CD4-positive, alpha-beta memory T cell (primary cell): Measurements from ENCODE around the gene NPNT. TPM values are rescaled to one million over a fixed set of nuclear protein-coding genes. Genes with fewer than 3 reads are reported as not detected.

Experiments
- CTCF ChIA-PET: fragments of 350-600 bp; sonication (Branson Sonifier 250); formaldehyde crosslinking; loops from one replicate; lab custom pipeline; 2021; ENCODE audit warnings: inconsistent platforms; ENCODE audit not compliant: partially characterized antibody; lab: Charles Lee
- POLR2A ChIA-PET: fragments of 350-600 bp; sonication (Branson Sonifier 250); formaldehyde crosslinking; loops from one replicate; lab custom pipeline; 2021; ENCODE audit not compliant: partially characterized antibody; lab: Charles Lee
- DNase-seq, 5 donors: peaks; one replicate each; pipeline versions ENCODE4 v3.0.0 to v3.0.0-alpha.2; 2020 to 2022; ENCODE audit warnings: mixed read lengths in 1 of 5
- H3K27ac ChIP-seq: one replicate; pipeline ENCODE4 v1.7.0; 2013; ENCODE audit warnings: low read depth, low read length
- H3K27me3 ChIP-seq: 2 replicates; pipeline ENCODE4 v1.7.0; 2013; ENCODE audit warnings: mild to moderate bottlenecking, low read length, moderate library complexity; ENCODE audit not compliant: insufficient read depth
- H3K36me3 ChIP-seq: 2 replicates; pipeline ENCODE4 v1.7.0; 2013; ENCODE audit warnings: mild to moderate bottlenecking, low read length, moderate library complexity; ENCODE audit not compliant: insufficient read depth
- H3K4me1 ChIP-seq: 2 replicates; pipeline ENCODE4 v1.7.0; 2013; ENCODE audit warnings: mild to moderate bottlenecking, low read length, moderate library complexity; ENCODE audit not compliant: insufficient read depth
- H3K4me3 ChIP-seq, 2 donors: one replicate each; pipeline ENCODE4 v1.7.0; 2013; ENCODE audit warnings: low read length in 2 of 2, mild to moderate bottlenecking in 1 of 2
- H3K9me3 ChIP-seq, 2 donors: one replicate each; pipeline ENCODE4 v1.7.0; 2013; ENCODE audit warnings: low read length in 2 of 2, control low read depth in 1 of 2; ENCODE audit not compliant: control insufficient read depth in 1 of 2
- H3K27ac Mint-ChIP-seq, 7 donors: one replicate each; pipeline ENCODE4 v1.8.0; 2020 to 2021; ENCODE audit warnings: mixed read lengths in 7 of 7, mild to moderate bottlenecking in 6 of 7, inconsistent platforms in 3 of 7, moderate library complexity in 3 of 7
- H3K27me3 Mint-ChIP-seq, 2 donors: one replicate each; pipeline ENCODE4 v1.8.0; 2020 to 2021; ENCODE audit warnings: mixed read lengths in 2 of 2
- H3K36me3 Mint-ChIP-seq, 2 donors: one replicate each; pipeline ENCODE4 v1.8.0; 2020 to 2021; ENCODE audit warnings: mixed read lengths in 2 of 2, inconsistent platforms in 1 of 2, mild to moderate bottlenecking in 1 of 2
- H3K4me1 Mint-ChIP-seq, 4 donors: one replicate each; pipeline ENCODE4 v1.8.0; 2020 to 2021; ENCODE audit warnings: mixed read lengths in 4 of 4, mild to moderate bottlenecking in 1 of 4
- H3K4me3 Mint-ChIP-seq, 8 donors: one replicate each; pipeline ENCODE4 v1.8.0; 2020 to 2021; ENCODE audit warnings: mixed read lengths in 8 of 8, mild to moderate bottlenecking in 7 of 8, moderate library complexity in 6 of 8, inconsistent platforms in 3 of 8
- H3K9me3 Mint-ChIP-seq, 8 donors: one replicate each; pipeline ENCODE4 v1.8.0; 2020 to 2021; ENCODE audit warnings: mixed read lengths in 8 of 8, mild to moderate bottlenecking in 5 of 8, inconsistent platforms in 3 of 8, moderate library complexity in 1 of 8
- intact Hi-C: fragments of 100-400 bp; cut with micrococcal nuclease; formaldehyde crosslinking; loops from one replicate; pipeline ENCODE4 v1.15.1; 2023
- polyA plus RNA-seq, 2 donors: library from polyadenylated mRNA; unstranded; fragments of 300-500 nt; fragmentation: Illumina TruSeq; gene quantifications; one replicate each; pipeline ENCODE4 v1.2.3, GENCODE V29; 2021
- total RNA-seq, 2 experiments: library from RNA; stranded (reverse); gene quantifications; one replicate each; pipeline ENCODE4 v1.2.3, GENCODE V29; 2021

NPNT gene
- total and polyA plus RNA-seq, 4 experiments from 2014 or later, result not detected

DNA sequence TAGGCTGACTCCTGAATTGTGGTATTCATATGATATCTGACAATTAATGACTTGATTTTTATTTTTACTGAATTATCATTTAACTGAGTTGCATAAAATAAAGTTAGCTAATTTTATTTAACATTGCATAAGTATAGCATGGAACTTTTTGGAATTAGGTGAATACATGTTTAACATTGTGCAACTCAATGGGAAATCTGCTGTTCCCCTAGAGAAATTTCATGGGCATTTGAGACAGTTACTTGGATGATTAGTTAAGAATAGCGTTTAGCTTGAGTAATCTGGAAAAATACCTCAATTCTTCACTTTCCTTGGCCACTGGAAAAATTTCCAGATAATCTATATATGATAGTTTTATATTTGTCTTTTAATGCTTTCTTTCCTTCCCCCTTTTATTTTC is 42.5 kb downstream of the NPNT start:
- Histone ChIP-seq H3K9me3 (no peaks in the 10 kb centered on the region), H3K36me3 (no peaks in the 10 kb centered on the region), H3K27ac (no peak overlapping the region), H3K27me3 (no peaks in the 10 kb centered on the region), H3K4me3 (no peak overlapping the region), H3K4me1 (no peaks in the 10 kb centered on the region)
- Mint-ChIP-seq H3K4me3 (no peak overlapping the region), H3K9me3 (peaks cover 0 to 4% (median 0%) of the 10 kb centered on the region in 8 donors), H3K27me3 (peaks cover 0 to 2% of the 10 kb centered on the region in 2 donors), H3K27ac (no peak overlapping the region), H3K4me1 (no peaks in the 10 kb centered on the region), H3K36me3 (no peaks in the 10 kb centered on the region)
- no peak for DNase-seq
- intact Hi-C loops, result no loop called here
- CTCF ChIA-PET, result no interaction called here
- POLR2A ChIA-PET, result no interaction called here

DNA sequence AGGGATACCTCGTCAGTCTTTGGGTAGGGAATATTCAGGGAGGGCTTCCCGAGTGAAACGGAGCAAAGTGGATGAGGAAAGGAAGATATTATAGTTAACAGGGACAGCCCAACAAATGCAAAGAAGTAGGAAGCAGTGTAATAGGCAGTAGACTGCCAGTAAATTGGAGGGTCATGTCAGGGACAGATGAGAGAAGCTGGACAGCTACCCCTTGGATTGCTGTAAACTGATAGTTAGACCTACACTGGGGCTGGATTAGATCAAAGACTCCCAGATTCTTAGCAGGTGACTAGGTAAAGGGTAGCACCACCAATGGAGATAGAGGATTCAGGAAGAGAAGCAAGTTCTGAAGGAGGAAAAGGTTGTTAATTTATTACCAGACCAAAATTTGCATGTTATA is 48.0 kb downstream of the NPNT start:
- Histone ChIP-seq H3K27me3 (no peaks in the 10 kb centered on the region), H3K9me3 (no peaks in the 10 kb centered on the region), H3K4me3 (no peak overlapping the region), H3K36me3 (no peaks in the 10 kb centered on the region), H3K27ac (no peak overlapping the region), H3K4me1 (no peaks in the 10 kb centered on the region)
- POLR2A ChIA-PET, result no interaction called here
- Mint-ChIP-seq H3K9me3 (peaks cover 3 to 13% (median 7%) of the 10 kb centered on the region in 8 donors), H3K36me3 (no peaks in the 10 kb centered on the region), H3K27me3 (no peaks in the 10 kb centered on the region), H3K4me1 (no peaks in the 10 kb centered on the region), H3K27ac (no peak overlapping the region), H3K4me3 (no peak overlapping the region)
- intact Hi-C loops, result no loop called here
- DNase-seq, result no peak
- CTCF ChIA-PET, result no interaction called here

- Histone ChIP-seq H3K36me3 (no peaks in the 10 kb centered on the region), H3K4me1 (no peaks in the 10 kb centered on the region), H3K27me3 (no peaks in the 10 kb centered on the region), H3K27ac (no peak overlapping the region), H3K4me3 (no peak overlapping the region), H3K9me3 (no peaks in the 10 kb centered on the region)
- intact Hi-C loops, result no loop called here
- Mint-ChIP-seq H3K27me3 (no peaks in the 10 kb centered on the region), H3K9me3 (peaks cover 3 to 13% (median 7%) of the 10 kb centered on the region in 8 donors), H3K36me3 (no peaks in the 10 kb centered on the region), H3K4me1 (no peaks in the 10 kb centered on the region), H3K4me3 (no peak overlapping the region), H3K27ac (no peak overlapping the region)
- ChIA-PET CTCF (no interaction called here), POLR2A (no interaction called here)
- no peak for DNase-seq
These were observed 49.3 kb downstream of the NPNT start for GRCh38 chr4:105944540-105944939.

- CTCF ChIA-PET, result no interaction called here
- no peak overlapping the region for H3K4me3 ChIP-seq
- Mint-ChIP-seq H3K4me1 (no peaks in the 10 kb centered on the region), H3K4me3 (no peak overlapping the region), H3K27me3 (no peaks in the 10 kb centered on the region), H3K9me3 (peaks cover 3 to 13% (median 7%) of the 10 kb centered on the region in 8 donors), H3K27ac (no peak overlapping the region), H3K36me3 (no peaks in the 10 kb centered on the region)
- no peak for DNase-seq
- H3K4me1 ChIP-seq, result no peaks in the 10 kb centered on the region
- no peaks in the 10 kb centered on the region for H3K36me3 ChIP-seq
- intact Hi-C loops, result no loop called here
- H3K27ac ChIP-seq, result no peak overlapping the region
- no peaks in the 10 kb centered on the region for H3K9me3 ChIP-seq
- H3K27me3 ChIP-seq, result no peaks in the 10 kb centered on the region
- POLR2A ChIA-PET, result no interaction called here
These were observed 51.5 kb downstream of the NPNT start for GRCh38 chr4:105946771-105947170.

DNA sequence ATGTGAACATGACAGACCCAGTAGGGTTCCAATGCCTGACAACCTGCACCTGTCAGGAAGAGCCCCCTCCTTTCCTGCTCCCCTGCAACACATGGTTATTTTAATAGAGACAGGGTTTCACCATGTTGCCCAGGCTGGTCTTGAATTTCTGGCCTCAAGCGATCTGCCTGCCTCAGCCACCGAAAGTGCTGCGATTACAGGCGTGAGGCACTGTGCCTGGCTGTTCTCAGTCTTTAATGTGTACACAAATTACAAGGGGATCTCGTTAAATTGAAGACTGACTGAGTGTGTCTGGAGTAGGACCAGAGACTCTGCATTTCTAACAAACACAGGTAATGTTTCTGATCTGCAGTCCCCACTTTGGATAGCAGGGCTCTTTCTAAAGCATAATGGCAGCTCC is 55.4 kb downstream of the NPNT start:
- no peak overlapping the region for H3K27ac ChIP-seq
- intact Hi-C loops, result no loop called here
- no peaks in the 10 kb centered on the region for H3K4me1 ChIP-seq
- H3K36me3 Mint-ChIP-seq, result no peaks in the 10 kb centered on the region
- ChIA-PET CTCF (no interaction called here), POLR2A (no interaction called here)
- H3K9me3 ChIP-seq, result no peaks in the 10 kb centered on the region
- H3K36me3 ChIP-seq, result no peaks in the 10 kb centered on the region
- H3K27me3 Mint-ChIP-seq, result no peaks in the 10 kb centered on the region
- H3K4me3 ChIP-seq, result no peak overlapping the region
- no peak overlapping the region for H3K4me3 Mint-ChIP-seq
- H3K4me1 Mint-ChIP-seq, result no peaks in the 10 kb centered on the region
- no peak overlapping the region for H3K27ac Mint-ChIP-seq
- no peaks in the 10 kb centered on the region for H3K27me3 ChIP-seq
- DNase-seq, result no peak
- H3K9me3 Mint-ChIP-seq, result peaks cover 3 to 13% (median 6%) of the 10 kb centered on the region in 8 donors

DNA sequence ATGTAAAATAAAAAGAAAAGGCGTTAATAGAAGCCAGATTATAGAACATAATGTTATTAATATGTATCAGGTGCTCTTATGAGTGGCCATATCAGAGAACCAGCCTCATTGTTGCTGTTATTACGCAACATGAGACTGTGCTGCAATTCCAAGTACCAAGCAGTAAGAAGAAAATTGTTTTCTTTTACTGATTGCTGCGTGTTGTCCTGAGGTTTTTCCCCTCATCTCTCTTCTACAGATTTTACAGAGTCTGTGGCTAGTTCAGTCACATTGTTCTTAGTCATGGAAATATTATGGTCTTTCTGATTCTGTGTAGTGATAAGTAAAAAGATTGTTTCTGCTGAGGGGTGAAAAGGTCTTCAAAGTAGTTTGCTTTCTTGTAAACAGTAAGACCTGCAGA is 55.9 kb downstream of the NPNT start:
- Mint-ChIP-seq H3K36me3 (no peaks in the 10 kb centered on the region), H3K4me1 (no peaks in the 10 kb centered on the region), H3K27ac (no peak overlapping the region), H3K4me3 (no peak overlapping the region), H3K9me3 (peaks cover 3 to 11% (median 6%) of the 10 kb centered on the region in 8 donors), H3K27me3 (peaks cover 2% of the 10 kb centered on the region in 2 donors)
- DNase-seq, result no peak
- H3K9me3 ChIP-seq, result no peaks in the 10 kb centered on the region
- no peaks in the 10 kb centered on the region for H3K36me3 ChIP-seq
- CTCF ChIA-PET, result no interaction called here
- H3K27me3 ChIP-seq, result no peaks in the 10 kb centered on the region
- no peak overlapping the region for H3K27ac ChIP-seq
- POLR2A ChIA-PET, result no interaction called here
- H3K4me3 ChIP-seq, result no peak overlapping the region
- no peaks in the 10 kb centered on the region for H3K4me1 ChIP-seq
- intact Hi-C loops, result no loop called here

DNA sequence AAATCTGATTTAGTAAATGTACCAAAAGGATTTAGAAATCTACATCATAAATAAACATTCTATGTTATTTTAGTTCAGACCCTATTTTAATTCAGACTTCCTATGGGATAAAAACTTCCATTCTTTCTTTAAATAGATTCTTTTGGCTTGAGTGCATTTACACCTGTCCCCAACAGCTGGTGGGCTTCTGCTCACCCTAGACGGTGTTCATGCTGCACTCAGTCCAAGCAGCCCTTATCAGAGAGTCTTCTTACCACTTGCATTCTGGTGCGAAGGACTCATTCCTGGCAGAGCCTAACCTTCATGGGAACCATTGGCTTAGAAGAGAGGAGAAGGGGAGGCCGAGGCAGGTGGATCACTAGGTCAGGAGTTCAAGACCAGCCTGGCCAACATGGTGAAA is 57.3 kb downstream of the NPNT start:
- intact Hi-C loops, result no loop called here
- no peaks in the 10 kb centered on the region for H3K36me3 Mint-ChIP-seq

GRCh38 chr4:105956569-105956968 is 61.3 kb downstream of the NPNT start:
- Mint-ChIP-seq H3K9me3 (peaks cover 0 to 1% (median 0%) of the 10 kb centered on the region in 8 donors), H3K4me3 (no peak overlapping the region)
- H3K4me1 ChIP-seq, result no peaks in the 10 kb centered on the region

More for the DNA sequence above, 57.3 kb downstream of the NPNT start:
- ChIA-PET CTCF (no interaction called here), POLR2A (no interaction called here)
- no peak for DNase-seq
- Histone ChIP-seq H3K36me3 (no peaks in the 10 kb centered on the region), H3K4me1 (no peaks in the 10 kb centered on the region), H3K27ac (no peak overlapping the region), H3K4me3 (no peak overlapping the region), H3K9me3 (no peaks in the 10 kb centered on the region), H3K27me3 (no peaks in the 10 kb centered on the region)
- H3K27me3 Mint-ChIP-seq, result peaks cover 2% of the 10 kb centered on the region in 2 donors
- H3K27ac Mint-ChIP-seq, result no peak overlapping the region
- no peaks in the 10 kb centered on the region for H3K4me1 Mint-ChIP-seq
- peaks cover 0 to 1% (median 0%) of the 10 kb centered on the region in 8 donors for H3K9me3 Mint-ChIP-seq
- H3K4me3 Mint-ChIP-seq, result no peak overlapping the region

More at GRCh38 chr4:105956569-105956968, 61.3 kb downstream of the NPNT start:
- Histone ChIP-seq H3K9me3 (no peaks in the 10 kb centered on the region), H3K27ac (no peak overlapping the region), H3K27me3 (no peaks in the 10 kb centered on the region), H3K36me3 (no peaks in the 10 kb centered on the region), H3K4me3 (no peak overlapping the region)
- ChIA-PET POLR2A (no interaction called here), CTCF (no interaction called here)
- DNase-seq, result no peak
- H3K36me3 Mint-ChIP-seq, result no peaks in the 10 kb centered on the region
- H3K4me1 Mint-ChIP-seq, result no peaks in the 10 kb centered on the region
- peaks cover 2% of the 10 kb centered on the region in 2 donors for H3K27me3 Mint-ChIP-seq
- H3K27ac Mint-ChIP-seq, result no peak overlapping the region
- intact Hi-C loops, result no loop called here
